ENCODE results near the gene PEF1. TPM values are rescaled to one million over a fixed set of nuclear protein-coding genes. Genes with fewer than 3 reads are reported as not detected.

PEF1 gene
- total RNA-seq, 2 donors from 2014 or later: 51.4 to 59.1 TPM

DNA sequence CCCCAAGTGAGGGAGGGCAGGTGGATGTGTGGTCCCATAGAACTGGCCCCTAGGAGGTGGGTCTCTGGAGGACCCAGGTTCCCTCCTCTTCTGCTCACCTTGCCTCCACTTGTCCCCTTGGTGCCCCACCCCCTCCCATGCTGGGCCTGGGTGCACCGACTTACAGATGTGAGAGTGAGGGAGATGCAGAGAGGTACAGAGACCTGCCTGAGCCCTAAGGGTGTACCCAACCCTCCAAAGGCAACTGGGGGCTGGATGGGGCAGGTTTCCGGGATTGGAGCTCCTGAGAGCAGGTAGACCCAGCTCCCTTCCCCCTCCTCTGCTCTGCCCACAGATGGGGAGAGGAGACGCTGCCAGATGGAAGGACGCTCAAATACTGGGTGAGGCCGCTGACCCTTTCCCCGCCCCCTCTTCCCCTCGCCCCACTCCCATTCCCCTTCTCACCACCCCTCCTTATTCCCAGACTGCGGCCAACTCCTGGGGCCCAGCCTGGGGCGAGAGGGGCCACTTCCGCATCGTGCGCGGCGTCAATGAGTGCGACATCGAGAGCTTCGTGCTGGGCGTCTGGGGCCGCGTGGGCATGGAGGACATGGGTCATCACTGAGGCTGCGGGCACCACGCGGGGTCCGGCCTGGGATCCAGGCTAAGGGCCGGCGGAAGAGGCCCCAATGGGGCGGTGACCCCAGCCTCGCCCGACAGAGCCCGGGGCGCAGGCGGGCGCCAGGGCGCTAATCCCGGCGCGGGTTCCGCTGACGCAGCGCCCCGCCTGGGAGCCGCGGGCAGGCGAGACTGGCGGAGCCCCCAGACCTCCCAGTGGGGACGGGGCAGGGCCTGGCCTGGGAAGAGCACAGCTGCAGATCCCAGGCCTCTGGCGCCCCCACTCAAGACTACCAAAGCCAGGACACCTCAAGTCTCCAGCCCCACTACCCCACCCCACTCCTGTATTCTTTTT, 58.0 kb downstream of the PEF1 start:
- H3K36me3 ChIP-seq (ENCODE audit: control insufficient read depth, insufficient read depth, low read length): no peaks in the 10 kb centered on the region
- Mint-ChIP-seq H3K4me1 (peaks cover 15% of the 10 kb centered on the region), H3K27me3 (ENCODE audit: insufficient read depth) (peaks cover 22% of the 10 kb centered on the region), H3K36me3 (ENCODE audit: low read depth) (no peaks in the 10 kb centered on the region), H3K27ac (no peak overlapping the region), H3K9me3 (no peaks in the 10 kb centered on the region), H3K4me3 (no peak overlapping the region)
- peaks cover 16% of the 10 kb centered on the region for H3K27me3 ChIP-seq (ENCODE audit: control insufficient read depth, insufficient read depth, low read length, poor library complexity, severe bottlenecking)
- no peak overlapping the region for H3K27ac ChIP-seq (ENCODE audit: low read depth, low read length)
- peak; percentile 52 for DNase-seq
- no peak overlapping the region for H3K9ac ChIP-seq (ENCODE audit: extremely low read depth, low read length, poor library complexity, severe bottlenecking)
- TF ChIP-seq, protein P1, sequence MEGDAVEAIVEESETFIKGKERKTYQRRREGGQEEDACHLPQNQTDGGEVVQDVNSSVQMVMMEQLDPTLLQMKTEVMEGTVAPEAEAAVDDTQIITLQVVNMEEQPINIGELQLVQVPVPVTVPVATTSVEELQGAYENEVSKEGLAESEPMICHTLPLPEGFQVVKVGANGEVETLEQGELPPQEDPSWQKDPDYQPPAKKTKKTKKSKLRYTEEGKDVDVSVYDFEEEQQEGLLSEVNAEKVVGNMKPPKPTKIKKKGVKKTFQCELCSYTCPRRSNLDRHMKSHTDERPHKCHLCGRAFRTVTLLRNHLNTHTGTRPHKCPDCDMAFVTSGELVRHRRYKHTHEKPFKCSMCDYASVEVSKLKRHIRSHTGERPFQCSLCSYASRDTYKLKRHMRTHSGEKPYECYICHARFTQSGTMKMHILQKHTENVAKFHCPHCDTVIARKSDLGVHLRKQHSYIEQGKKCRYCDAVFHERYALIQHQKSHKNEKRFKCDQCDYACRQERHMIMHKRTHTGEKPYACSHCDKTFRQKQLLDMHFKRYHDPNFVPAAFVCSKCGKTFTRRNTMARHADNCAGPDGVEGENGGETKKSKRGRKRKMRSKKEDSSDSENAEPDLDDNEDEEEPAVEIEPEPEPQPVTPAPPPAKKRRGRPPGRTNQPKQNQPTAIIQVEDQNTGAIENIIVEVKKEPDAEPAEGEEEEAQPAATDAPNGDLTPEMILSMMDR (conservative IDR thresholded peaks at IDR 0.05): no peak
- no peak overlapping the region for H3K4me3 ChIP-seq (ENCODE audit: low read length)
- H3K9me3 ChIP-seq (ENCODE audit: control insufficient read depth, low read length): no peaks in the 10 kb centered on the region
- peaks cover 4% of the 10 kb centered on the region for H3K4me1 ChIP-seq (ENCODE audit: control insufficient read depth, insufficient read depth, low read length)
- WGBS, 2 experiments (ENCODE audit: insufficient coverage in 1 of 2, insufficient read length in 1 of 2): 93 to 96% methylated on average over 14 to 47 of the region's 47 CpGs

DNA sequence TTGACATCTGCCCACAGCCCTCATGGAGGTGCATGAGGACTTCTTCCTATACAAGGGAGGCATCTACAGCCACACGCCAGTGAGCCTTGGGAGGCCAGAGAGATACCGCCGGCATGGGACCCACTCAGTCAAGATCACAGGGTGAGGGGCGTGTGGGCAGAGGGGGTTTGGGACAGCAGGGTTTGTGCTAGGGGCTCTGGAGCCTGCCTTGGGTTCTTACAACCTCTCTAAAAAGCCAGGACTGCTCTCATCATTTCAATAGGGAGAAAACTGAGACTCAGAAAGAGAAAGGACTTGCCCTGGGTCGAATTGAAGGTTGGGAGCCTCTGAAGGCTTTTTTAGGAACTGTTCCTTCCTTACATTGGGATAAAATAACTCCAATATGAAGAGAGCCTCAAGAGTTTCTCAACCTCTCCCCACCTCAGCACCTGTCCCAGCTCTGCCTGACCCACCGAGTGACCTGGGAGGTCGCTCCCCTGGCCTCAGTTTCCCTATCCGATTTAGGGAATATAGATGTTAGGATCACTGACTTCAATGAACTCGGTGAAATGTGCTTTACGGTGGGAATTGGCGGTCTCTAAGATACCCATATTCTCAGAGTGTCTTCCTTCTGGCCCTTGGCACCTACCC, 58.8 kb downstream of the PEF1 start:
- Mint-ChIP-seq H3K4me1 (peaks cover 9% of the 10 kb centered on the region), H3K9me3 (no peaks in the 10 kb centered on the region), H3K4me3 (no peak overlapping the region), H3K27ac (no peak overlapping the region), H3K27me3 (ENCODE audit: insufficient read depth) (peaks cover 19% of the 10 kb centered on the region), H3K36me3 (ENCODE audit: low read depth) (no peaks in the 10 kb centered on the region)
- TF ChIP-seq, protein P1 (conservative IDR thresholded peaks at IDR 0.05): no peak
- Histone ChIP-seq H3K9ac (ENCODE audit: extremely low read depth, low read length, poor library complexity, severe bottlenecking) (no peak overlapping the region), H3K36me3 (ENCODE audit: control insufficient read depth, insufficient read depth, low read length) (no peaks in the 10 kb centered on the region), H3K27me3 (ENCODE audit: control insufficient read depth, insufficient read depth, low read length, poor library complexity, severe bottlenecking) (peaks cover 16% of the 10 kb centered on the region), H3K27ac (ENCODE audit: low read depth, low read length) (no peak overlapping the region), H3K4me1 (ENCODE audit: control insufficient read depth, insufficient read depth, low read length) (peaks cover under 1% of the 10 kb centered on the region), H3K4me3 (ENCODE audit: low read length) (no peak overlapping the region), H3K9me3 (ENCODE audit: control insufficient read depth, low read length) (no peaks in the 10 kb centered on the region)
- WGBS, 2 experiments (ENCODE audit: insufficient coverage in 1 of 2, insufficient read length in 1 of 2): 93 to 100% methylated on average over 6 to 11 of the region's 11 CpGs
- DNase-seq: peak; percentile 43

DNA sequence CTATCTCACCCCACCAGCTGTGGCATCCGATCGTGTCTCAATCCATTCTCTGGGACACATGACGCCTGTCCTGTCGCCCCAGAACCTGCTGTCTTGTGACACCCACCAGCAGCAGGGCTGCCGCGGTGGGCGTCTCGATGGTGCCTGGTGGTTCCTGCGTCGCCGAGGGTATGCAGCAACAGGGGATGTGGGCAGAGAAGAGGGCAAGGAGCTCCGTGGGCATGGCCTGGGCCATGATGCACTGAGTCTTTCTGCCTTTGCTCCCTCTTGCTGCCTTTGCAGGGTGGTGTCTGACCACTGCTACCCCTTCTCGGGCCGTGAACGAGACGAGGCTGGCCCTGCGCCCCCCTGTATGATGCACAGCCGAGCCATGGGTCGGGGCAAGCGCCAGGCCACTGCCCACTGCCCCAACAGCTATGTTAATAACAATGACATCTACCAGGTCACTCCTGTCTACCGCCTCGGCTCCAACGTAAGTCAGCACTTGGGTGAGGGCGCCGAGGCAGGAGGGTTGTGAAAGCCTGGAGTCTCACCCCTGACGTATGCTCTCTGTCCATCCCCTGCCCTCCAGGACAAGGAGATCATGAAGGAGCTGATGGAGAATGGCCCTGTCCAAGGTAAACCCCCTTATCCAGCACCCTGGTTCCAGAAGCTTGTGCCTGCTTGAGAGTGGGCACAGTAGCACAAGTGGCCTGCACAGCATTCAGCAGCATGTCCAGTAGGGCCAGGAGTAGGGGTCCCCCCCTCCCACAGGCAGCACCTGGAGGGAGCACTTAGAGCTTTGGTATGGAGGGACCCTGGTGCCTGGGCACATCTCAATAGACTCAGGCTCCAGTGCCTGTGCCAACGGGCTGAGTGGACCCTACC, 59.6 kb downstream of the PEF1 start:
- peaks cover 16% of the 10 kb centered on the region for H3K27me3 Mint-ChIP-seq (ENCODE audit: insufficient read depth)
- peak; percentile 30 for DNase-seq
- WGBS, 2 experiments (ENCODE audit: insufficient coverage in 1 of 2, insufficient read length in 1 of 2): 94 to 98% methylated on average over 13 to 27 of the region's 27 CpGs

More for the DNA sequence above, 59.6 kb downstream of the PEF1 start:
- TF ChIP-seq, protein P1 (conservative IDR thresholded peaks at IDR 0.05): no peak
- Mint-ChIP-seq H3K36me3 (ENCODE audit: low read depth) (no peaks in the 10 kb centered on the region), H3K4me1 (peaks cover 9% of the 10 kb centered on the region), H3K4me3 (no peak overlapping the region), H3K9me3 (no peaks in the 10 kb centered on the region), H3K27ac (no peak overlapping the region)
- no peaks in the 10 kb centered on the region for H3K4me1 ChIP-seq (ENCODE audit: control insufficient read depth, insufficient read depth, low read length)
- H3K27ac ChIP-seq (ENCODE audit: low read depth, low read length): no peak overlapping the region
- H3K9me3 ChIP-seq (ENCODE audit: control insufficient read depth, low read length): no peaks in the 10 kb centered on the region
- no peaks in the 10 kb centered on the region for H3K36me3 ChIP-seq (ENCODE audit: control insufficient read depth, insufficient read depth, low read length)
- no peak overlapping the region for H3K9ac ChIP-seq (ENCODE audit: extremely low read depth, low read length, poor library complexity, severe bottlenecking)
- H3K27me3 ChIP-seq (ENCODE audit: control insufficient read depth, insufficient read depth, low read length, poor library complexity, severe bottlenecking): peaks cover 16% of the 10 kb centered on the region
- no peak overlapping the region for H3K4me3 ChIP-seq (ENCODE audit: low read length)

Data from endodermal cell (in vitro differentiated cells).